Choroid plexus epithelial cell (primary cell): ENCODE data around the gene SRL.

Source experiments
- DNase-seq: peaks from one replicate; pipeline ENCODE4 v3.0.0-alpha.2; 2010; ENCODE audit warnings: low read depth
- H3K4me3 ChIP-seq: 2 replicates; pipeline ENCODE4 v1.5.1; 2011; ENCODE audit warnings: low read depth, mild to moderate bottlenecking, control low read depth, low read length, moderate library complexity
- CTCF ChIP-seq: conservative IDR thresholded peaks from 2 replicates; pipeline ENCODE4 v1.5.1; 2011; ENCODE audit warnings: low read depth, mild to moderate bottlenecking, control low read depth, inconsistent platforms, low read length, moderate library complexity

Gene SRL

GRCh38 chr16:4241928-4242283 lies at the start of gene SRL:
Gene SRL, minus strand, starts transcription at chr16:4242080. Its CDS starts 13 bp downstream, at chr16:4242067.
- no peak for TF ChIP-seq CTCF
- no peak within 1 kb of the TSS for H3K4me3 ChIP-seq
- no peak for DNase-seq

- H3K4me3 ChIP-seq = no peak overlapping the region
- peak; percentile 63 for DNase-seq
- TF ChIP-seq CTCF = peak; percentile 54
Observed at GRCh38 chr16:4290236-4290830, 48.5 kb upstream of the SRL start.

- no peak overlapping the region for H3K4me3 ChIP-seq
- peak; percentile 96 for TF ChIP-seq CTCF
- peak; percentile 58 for DNase-seq
Observed at GRCh38 chr16:4288148-4288921, 46.5 kb upstream of the SRL start.

GRCh38 chr16:4285167-4285566 lies 43.3 kb upstream of the SRL start:
- DNase-seq = no peak
- no peak for TF ChIP-seq CTCF
- H3K4me3 ChIP-seq = no peak overlapping the region

- no peak overlapping the region for H3K4me3 ChIP-seq
- no peak for TF ChIP-seq CTCF
- peak; percentile 48 for DNase-seq
Observed at GRCh38 chr16:4283939-4284338, 42.1 kb upstream of the SRL start.

GRCh38 chr16:4283441-4283840 lies 41.6 kb upstream of the SRL start:
- no peak for DNase-seq
- H3K4me3 ChIP-seq = no peak overlapping the region
- no peak for TF ChIP-seq CTCF

- H3K4me3 ChIP-seq = no peak overlapping the region
- no peak for DNase-seq
- no peak for TF ChIP-seq CTCF
Observed at GRCh38 chr16:4280625-4281024, 38.7 kb upstream of the SRL start.
